PC-3 (cell line): Measurements from ENCODE around the gene UBE2E1.

ENCODE experiments used
- CTCF ChIP-seq: fragments of 300-600 bp; sonication (generic); conservative IDR thresholded peaks from 2 replicates; pipeline ENCODE4 v1.5.1; 2017; ENCODE audit warnings: antibody characterized with exemption, low read depth, mild to moderate bottlenecking, low read length
- EZH2 ChIP-seq: fragments of 300-600 bp; sonication (generic); IDR thresholded peaks from one replicate; pipeline ENCODE4 v1.6.1; 2017; ENCODE audit warnings: antibody characterized with exemption, mild to moderate bottlenecking, low read length; ENCODE audit not compliant: unreplicated experiment
- EZH2phosphoT487 ChIP-seq: fragments of 300-600 bp; sonication (generic); IDR thresholded peaks from 2 replicates; pipeline ENCODE4 v1.6.1; 2018; ENCODE audit warnings: mild to moderate bottlenecking, antibody characterized with exemption, low read length, borderline replicate concordance

DNA sequence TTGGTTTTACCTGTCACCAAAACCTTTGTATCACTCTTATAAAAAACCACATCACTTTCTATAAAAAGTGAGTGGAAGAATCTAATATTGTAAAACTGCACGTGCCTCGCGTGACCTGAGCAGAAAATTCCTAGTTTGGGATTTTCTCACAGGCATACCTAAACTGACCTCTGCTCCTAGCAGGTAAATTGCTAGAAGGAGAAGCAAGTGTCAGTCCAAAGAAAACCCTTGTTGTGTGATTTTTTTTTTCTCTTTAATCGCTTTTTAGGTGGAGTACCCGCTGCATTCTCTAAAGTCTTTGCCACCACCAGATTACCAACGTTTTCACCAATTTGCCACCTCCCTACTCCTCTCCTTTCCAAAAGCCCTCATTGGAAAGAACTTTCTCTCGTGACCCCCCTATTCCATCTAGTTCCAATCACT is 534 bp upstream of the UBE2E1 start:
- TF ChIP-seq EZH2: no peak
- TF ChIP-seq CTCF: no peak
- no peak for TF ChIP-seq EZH2phosphoT487
